GM18499 (cell line): ENCODE data around the gene CDK8.

Experiments
- ATAC-seq: cut with Tn5 transposase; IDR thresholded peaks from one replicate; pipeline ENCODE4 v1.9.1; 2021; ENCODE audit warnings: moderate number of reproducible peaks; ENCODE audit not compliant: insufficient read depth, unreplicated experiment

Gene CDK8

DNA sequence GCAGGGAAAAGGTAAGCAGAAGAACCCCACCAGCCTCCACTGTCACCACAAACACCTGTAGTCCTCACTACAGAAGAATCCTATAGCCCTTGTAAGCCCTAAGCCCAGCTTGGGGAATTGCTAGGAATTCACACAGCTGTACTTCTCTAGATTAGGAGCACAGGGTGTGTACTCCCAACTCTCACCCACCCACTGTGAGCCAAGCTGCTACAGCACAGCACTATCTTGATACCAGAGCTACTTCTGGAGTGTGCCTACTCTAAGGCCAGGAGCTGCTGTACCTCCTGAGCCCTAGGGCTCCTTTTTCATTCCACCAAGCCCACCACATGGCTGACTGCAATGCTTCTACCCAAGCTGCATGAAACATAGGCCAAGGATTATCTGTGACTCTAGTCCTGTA is 181.2 kb downstream of the CDK8 start:
- no peak for ATAC-seq

DNA sequence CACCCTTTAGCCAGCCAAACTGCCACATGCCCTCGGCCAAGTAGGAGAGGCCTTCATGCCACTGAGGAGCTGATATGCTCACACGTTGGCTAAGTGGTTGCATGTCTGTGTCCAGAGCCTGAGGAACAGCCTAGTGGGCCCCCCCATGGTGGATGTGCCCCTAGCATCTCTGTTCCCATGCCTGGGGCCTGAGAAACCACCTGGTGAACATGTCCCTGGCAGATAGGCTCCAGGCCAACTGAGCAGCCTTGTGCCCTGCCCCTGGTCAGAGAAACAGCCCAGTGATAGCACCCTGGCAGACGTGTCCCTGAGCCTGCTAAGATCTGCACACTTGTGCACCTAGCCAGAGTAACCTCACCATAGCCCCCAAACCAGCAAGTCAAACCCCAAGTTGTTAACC is 181.7 kb downstream of the CDK8 start:
- ATAC-seq, result no peak

DNA sequence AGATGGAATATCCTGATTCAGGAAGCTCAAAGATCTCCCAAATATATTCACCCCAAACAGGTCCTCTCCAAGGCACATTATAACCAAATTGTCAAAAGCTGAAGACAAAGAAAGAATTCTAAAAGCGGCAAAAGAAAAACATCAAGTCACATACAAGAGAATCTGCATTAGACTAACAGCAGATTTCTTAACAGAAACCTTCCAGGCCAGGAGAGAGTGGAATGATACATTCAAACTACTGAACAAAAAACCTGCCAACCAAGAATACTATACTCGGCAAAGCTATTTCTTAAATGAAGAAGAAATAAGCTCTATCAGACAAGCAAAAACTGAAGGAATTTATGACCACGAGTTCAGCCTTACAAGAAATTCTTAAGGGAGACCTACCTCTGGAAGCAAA is 183.0 kb downstream of the CDK8 start:
- no peak for ATAC-seq

GRCh38 chr13:26440111-26440510 is 186.2 kb downstream of the CDK8 start:
- no peak for ATAC-seq

- ATAC-seq, result no peak
These were observed 187.5 kb downstream of the CDK8 start for GRCh38 chr13:26441476-26441875.

GRCh38 chr13:26442541-26442940 is 188.6 kb downstream of the CDK8 start:
- ATAC-seq, result no peak

DNA sequence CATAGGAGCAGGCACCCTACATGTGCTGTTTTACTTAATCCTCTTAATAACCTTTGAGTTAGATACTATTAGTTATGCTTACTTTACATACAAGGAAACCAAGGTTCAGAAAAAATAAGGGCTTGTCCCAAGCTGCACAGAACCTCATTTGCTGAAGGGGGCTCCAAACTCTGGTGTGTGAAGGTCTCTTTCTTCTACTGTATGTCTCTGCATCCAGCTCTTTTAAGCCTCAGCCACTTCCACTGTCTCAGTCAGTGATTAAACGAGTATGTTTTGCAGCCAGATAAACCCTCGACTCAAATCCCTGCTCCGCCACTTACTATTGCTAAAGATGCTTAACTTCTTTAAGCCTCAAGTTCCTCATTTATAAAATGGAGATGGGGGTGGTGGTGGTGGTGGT is 191.2 kb downstream of the CDK8 start:
- no peak for ATAC-seq

DNA sequence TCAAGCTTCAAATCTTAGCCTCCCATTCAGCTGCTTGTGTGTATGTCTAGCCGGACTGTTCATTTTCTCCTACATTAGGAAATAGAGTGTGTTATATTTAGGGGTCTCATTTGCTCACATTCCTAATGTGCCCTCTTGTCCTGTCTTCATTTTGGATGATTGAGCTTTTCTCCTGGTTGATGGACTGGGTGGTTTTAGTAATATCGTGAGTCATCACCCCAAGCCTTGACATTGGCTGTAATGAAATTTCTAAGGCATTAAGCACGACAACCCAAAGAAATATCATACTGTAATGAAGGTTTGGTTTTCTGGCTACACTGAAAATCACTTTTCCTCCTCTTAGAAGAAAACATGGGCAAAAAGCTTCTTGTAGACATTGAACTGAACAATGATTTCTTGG is 192.8 kb downstream of the CDK8 start:
- no peak for ATAC-seq

GRCh38 chr13:26448032-26448431 is 194.1 kb downstream of the CDK8 start:
- no peak for ATAC-seq

DNA sequence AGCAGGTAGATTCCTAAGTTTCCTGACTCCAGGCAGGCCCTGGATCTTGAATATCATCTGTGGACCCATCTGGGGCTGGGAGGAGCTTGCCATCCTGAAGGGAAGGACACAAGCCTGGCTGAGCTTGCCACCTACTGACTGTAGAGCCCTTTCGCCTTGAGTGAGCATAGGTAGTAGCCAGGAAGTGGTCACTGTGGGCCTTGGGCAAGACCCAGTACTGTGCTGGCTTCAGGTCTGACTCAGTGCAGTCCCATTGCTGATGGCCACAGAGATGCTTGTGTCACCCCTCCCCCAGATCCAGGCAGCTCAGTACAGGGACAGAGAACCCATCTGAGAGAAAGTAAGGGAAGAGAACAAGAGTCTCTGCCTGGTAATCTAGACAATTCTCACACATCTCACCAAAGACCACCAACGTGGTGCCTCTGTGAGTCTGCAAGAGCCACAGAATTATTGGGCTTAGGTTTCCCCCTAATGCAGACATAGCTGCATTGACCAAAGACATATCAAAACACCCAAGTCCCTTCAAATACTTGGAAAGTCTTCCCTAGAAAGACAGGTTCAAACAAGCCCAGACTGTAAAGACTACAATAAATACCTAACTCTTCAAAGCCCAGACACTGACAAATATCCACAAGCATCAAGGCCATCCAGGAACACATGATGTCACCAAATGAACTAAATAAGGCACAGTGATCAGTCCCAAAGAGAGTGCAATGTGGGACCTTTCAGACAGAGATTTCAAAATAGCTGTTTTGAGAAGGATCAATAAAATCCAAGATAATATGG is 195.3 kb downstream of the CDK8 start:
- ATAC-seq, result no peak
